RWPE2 (cell line): ENCODE measurements around the gene ERBB4.

Experiments
- ATAC-seq: fragments of 200-7000 bp; cut with Tn5 transposase; 3 replicates; pipeline ENCODE4 v1.9.1; 2021; ENCODE audit warnings: low read depth
- DNase-seq: peaks from one replicate; pipeline ENCODE4 v3.0.0-alpha.2; 2020; ENCODE audit warnings: low spot score
- H3K27ac ChIP-seq: fragments of 450-650 bp; 2 replicates; pipeline ENCODE4 v1.5.1; 2017; ENCODE audit warnings: mild to moderate bottlenecking; ENCODE audit not compliant: poor library complexity, severe bottlenecking
- H3K27me3 ChIP-seq: fragments of 250-450 bp; sonication (Bioruptor Pico); 2 replicates; pipeline ENCODE4 v1.5.1; 2021; ENCODE audit warnings: mild to moderate bottlenecking, moderate library complexity; ENCODE audit not compliant: insufficient read depth, poor library complexity, severe bottlenecking
- H3K36me3 ChIP-seq: fragments of 250-450 bp; sonication (Bioruptor Pico); 2 replicates; pipeline ENCODE4 v1.5.1; 2020; ENCODE audit warnings: low read depth, mild to moderate bottlenecking, moderate library complexity
- H3K4me1 ChIP-seq: fragments of 250-450 bp; sonication (Bioruptor Pico); 2 replicates; pipeline ENCODE4 v1.5.1; 2021; ENCODE audit warnings: mild to moderate bottlenecking, moderate library complexity; ENCODE audit not compliant: insufficient read depth, poor library complexity, severe bottlenecking
- H3K4me3 ChIP-seq: fragments of 250-450 bp; sonication (Bioruptor Pico); 2 replicates; pipeline ENCODE4 v1.5.1; 2021; ENCODE audit warnings: mild to moderate bottlenecking, moderate library complexity; ENCODE audit not compliant: severe bottlenecking
- H3K9me3 ChIP-seq: fragments of 250-450 bp; sonication (Bioruptor Pico); 2 replicates; pipeline ENCODE4 v1.5.1; 2021; ENCODE audit warnings: mild to moderate bottlenecking, moderate library complexity; ENCODE audit not compliant: severe bottlenecking
- TF ChIP-seq, protein P1 (sequence below): fragments of 450-650 bp; IDR thresholded peaks from one replicate; pipeline ENCODE4 v1.5.1; 2017; ENCODE audit warnings: mild to moderate bottlenecking, moderate library complexity; ENCODE audit not compliant: poor library complexity, severe bottlenecking

Gene ERBB4

DNA sequence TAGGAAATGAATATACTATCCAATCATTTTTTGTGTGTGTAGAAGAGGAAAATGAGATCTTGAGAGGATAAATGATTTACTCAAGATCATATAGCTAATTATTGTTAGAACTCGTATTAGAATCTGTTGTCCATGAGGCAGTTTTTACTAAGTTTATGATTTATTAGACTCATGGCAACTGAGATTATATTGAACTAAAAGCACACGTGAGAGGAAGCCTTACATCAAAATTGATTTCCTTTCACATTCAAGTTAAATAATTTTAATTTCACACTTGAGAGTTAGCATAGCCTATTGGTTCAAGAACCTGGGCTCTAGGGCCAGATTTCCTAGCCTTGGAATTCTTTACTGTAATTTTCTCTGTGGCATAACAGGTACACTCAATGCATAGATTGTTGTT, 552.3 kb downstream of the ERBB4 start:
- Histone ChIP-seq H3K27me3 (no peaks in the 10 kb centered on the region), H3K4me1 (no peaks in the 10 kb centered on the region), H3K4me3 (no peak overlapping the region), H3K9me3 (no peaks in the 10 kb centered on the region), H3K27ac (no peak overlapping the region), H3K36me3 (no peaks in the 10 kb centered on the region)
- DNase-seq, result no peak
- no peak for ATAC-seq
- TF ChIP-seq, protein P1, sequence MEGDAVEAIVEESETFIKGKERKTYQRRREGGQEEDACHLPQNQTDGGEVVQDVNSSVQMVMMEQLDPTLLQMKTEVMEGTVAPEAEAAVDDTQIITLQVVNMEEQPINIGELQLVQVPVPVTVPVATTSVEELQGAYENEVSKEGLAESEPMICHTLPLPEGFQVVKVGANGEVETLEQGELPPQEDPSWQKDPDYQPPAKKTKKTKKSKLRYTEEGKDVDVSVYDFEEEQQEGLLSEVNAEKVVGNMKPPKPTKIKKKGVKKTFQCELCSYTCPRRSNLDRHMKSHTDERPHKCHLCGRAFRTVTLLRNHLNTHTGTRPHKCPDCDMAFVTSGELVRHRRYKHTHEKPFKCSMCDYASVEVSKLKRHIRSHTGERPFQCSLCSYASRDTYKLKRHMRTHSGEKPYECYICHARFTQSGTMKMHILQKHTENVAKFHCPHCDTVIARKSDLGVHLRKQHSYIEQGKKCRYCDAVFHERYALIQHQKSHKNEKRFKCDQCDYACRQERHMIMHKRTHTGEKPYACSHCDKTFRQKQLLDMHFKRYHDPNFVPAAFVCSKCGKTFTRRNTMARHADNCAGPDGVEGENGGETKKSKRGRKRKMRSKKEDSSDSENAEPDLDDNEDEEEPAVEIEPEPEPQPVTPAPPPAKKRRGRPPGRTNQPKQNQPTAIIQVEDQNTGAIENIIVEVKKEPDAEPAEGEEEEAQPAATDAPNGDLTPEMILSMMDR, result no peak

DNA sequence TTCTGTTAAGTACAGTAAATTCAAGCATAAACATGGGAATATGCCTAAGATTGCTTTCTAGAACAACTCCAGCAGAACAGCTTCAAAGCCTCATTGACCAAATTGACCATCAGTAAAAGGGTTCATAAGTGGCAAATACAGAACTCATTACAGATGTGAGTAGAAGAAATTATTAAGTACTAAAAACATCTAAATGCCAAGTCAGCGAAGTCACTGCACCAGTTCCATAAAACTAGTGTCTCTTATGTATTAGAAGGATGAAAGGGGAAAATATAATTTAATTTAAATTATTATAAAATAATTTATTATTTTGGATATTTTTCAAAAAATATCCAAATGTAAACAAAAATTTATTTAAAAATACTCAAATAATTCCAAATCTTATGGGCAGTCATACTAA, 553.2 kb downstream of the ERBB4 start:
- no peaks in the 10 kb centered on the region for H3K9me3 ChIP-seq
- DNase-seq (no peak), ATAC-seq (no peak)
- TF ChIP-seq, protein P1, result no peak
- no peaks in the 10 kb centered on the region for H3K4me1 ChIP-seq
- H3K27me3 ChIP-seq, result no peaks in the 10 kb centered on the region
- no peak overlapping the region for H3K27ac ChIP-seq
- H3K4me3 ChIP-seq, result no peak overlapping the region
- H3K36me3 ChIP-seq, result no peaks in the 10 kb centered on the region

GRCh38 chr2:211982162-211982561, 556.4 kb downstream of the ERBB4 start:
- H3K27me3 ChIP-seq, result no peaks in the 10 kb centered on the region
- H3K9me3 ChIP-seq, result no peaks in the 10 kb centered on the region
- no peak overlapping the region for H3K4me3 ChIP-seq
- ATAC-seq, result no peak
- no peaks in the 10 kb centered on the region for H3K36me3 ChIP-seq
- H3K4me1 ChIP-seq, result no peaks in the 10 kb centered on the region
- H3K27ac ChIP-seq, result no peak overlapping the region
- TF ChIP-seq, protein P1, result no peak
- DNase-seq, result no peak

- Histone ChIP-seq H3K27ac (no peak overlapping the region), H3K36me3 (no peaks in the 10 kb centered on the region), H3K4me3 (no peak overlapping the region), H3K9me3 (no peaks in the 10 kb centered on the region), H3K4me1 (no peaks in the 10 kb centered on the region), H3K27me3 (no peaks in the 10 kb centered on the region)
- TF ChIP-seq, protein P1, result no peak
- ATAC-seq (no peak), DNase-seq (no peak)
These were observed 557.2 kb downstream of the ERBB4 start for GRCh38 chr2:211981451-211981850.

DNA sequence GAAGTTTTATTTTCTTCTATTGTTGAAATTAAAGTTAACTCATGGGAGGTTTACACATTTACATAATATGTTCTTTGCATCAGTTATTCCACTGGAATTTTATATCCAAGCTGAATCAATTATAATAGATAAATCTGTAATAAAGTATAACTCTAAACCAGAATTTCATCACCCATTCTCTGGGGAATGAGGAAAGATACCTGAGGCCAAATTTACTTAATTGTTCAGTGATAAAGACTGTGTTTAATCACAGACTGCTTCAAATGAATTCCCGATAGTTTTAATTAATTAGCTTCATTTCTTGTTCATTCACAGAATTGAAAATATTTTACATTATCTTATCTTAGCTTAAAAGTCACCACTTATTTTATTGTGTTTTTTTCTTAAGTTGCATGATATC, 562.5 kb downstream of the ERBB4 start:
- H3K36me3 ChIP-seq, result no peaks in the 10 kb centered on the region
- TF ChIP-seq, protein P1, result no peak
- H3K27me3 ChIP-seq, result no peaks in the 10 kb centered on the region
- DNase-seq (no peak), ATAC-seq (no peak)
- H3K4me1 ChIP-seq, result no peaks in the 10 kb centered on the region
- H3K9me3 ChIP-seq, result no peaks in the 10 kb centered on the region
- H3K27ac ChIP-seq, result no peak overlapping the region
- no peak overlapping the region for H3K4me3 ChIP-seq
